ENCODE data around the gene XPO4. TPM values are rescaled to one million over a fixed set of nuclear protein-coding genes. Genes with fewer than 3 reads are reported as not detected.
"Not testable (repeated sequence)": the region's sequence is repeated elsewhere in the genome, so short reads cannot be mapped to it uniquely, and the experiment has no call there.

XPO4 gene
- total RNA-seq, 1 donor from 2014 or later = 11.5 TPM

DNA sequence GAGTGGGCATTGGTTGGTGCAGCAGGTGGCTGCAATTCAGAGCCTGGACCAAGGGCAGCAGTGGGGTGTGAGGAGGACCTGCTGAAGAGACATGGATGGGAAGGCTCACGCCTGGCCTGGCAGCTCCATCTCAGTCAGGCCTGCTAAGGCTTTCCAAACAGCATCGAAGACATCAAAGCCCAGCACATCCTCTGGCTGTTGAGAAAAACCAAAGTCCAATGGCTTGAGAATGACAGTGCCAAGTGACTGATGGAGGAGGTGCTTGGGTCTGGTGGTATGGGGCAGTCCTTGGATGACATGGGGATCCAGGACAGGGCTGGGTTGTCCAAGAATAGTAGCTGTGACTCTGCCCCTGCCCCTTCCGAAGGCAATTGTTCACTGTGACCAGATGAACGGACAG lies 19.0 kb upstream of the XPO4 start:
- TF ChIP-seq, protein P1, sequence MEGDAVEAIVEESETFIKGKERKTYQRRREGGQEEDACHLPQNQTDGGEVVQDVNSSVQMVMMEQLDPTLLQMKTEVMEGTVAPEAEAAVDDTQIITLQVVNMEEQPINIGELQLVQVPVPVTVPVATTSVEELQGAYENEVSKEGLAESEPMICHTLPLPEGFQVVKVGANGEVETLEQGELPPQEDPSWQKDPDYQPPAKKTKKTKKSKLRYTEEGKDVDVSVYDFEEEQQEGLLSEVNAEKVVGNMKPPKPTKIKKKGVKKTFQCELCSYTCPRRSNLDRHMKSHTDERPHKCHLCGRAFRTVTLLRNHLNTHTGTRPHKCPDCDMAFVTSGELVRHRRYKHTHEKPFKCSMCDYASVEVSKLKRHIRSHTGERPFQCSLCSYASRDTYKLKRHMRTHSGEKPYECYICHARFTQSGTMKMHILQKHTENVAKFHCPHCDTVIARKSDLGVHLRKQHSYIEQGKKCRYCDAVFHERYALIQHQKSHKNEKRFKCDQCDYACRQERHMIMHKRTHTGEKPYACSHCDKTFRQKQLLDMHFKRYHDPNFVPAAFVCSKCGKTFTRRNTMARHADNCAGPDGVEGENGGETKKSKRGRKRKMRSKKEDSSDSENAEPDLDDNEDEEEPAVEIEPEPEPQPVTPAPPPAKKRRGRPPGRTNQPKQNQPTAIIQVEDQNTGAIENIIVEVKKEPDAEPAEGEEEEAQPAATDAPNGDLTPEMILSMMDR (IDR thresholded peaks at IDR 0.05) = no peak
- Mint-ChIP-seq H3K9me3 (ENCODE audit: low read depth) (no peaks in the 10 kb centered on the region), H3K27me3 (ENCODE audit: low read depth) (no peaks in the 10 kb centered on the region), H3K4me3 (ENCODE audit: unreplicated experiment) (no peak overlapping the region), H3K27ac (ENCODE audit: unreplicated experiment) (no peak overlapping the region), H3K36me3 (ENCODE audit: low read depth) (no peaks in the 10 kb centered on the region), H3K4me1 (ENCODE audit: low read depth) (peaks cover 5% of the 10 kb centered on the region)
- peak; percentile 51 for DNase-seq (ENCODE audit: low spot score)

DNA sequence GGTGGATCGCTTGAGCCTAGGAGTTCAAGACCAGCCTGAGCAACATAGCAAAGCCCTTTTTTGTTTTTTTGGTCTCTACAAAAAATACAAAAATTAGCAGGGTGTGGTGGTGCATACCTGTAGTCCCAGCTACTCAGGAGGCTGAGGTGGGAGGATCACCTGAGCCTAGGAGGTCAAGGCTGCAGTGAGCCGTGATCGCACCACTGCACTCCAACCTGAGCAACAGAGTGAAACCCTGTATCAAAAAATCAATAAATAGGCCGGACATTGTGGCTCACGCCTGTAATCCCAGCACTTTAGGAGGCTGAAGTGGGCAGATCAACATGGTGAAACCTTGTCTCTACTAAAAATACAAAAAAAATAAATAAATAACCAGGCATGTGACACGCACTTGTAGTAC lies 13.1 kb upstream of the XPO4 start:
- H3K9me3 Mint-ChIP-seq (ENCODE audit: low read depth); H3K27me3 Mint-ChIP-seq (ENCODE audit: low read depth); H3K4me3 Mint-ChIP-seq (ENCODE audit: unreplicated experiment); H3K36me3 Mint-ChIP-seq (ENCODE audit: low read depth); DNase-seq (ENCODE audit: low spot score); H3K4me1 Mint-ChIP-seq (ENCODE audit: low read depth); H3K27ac Mint-ChIP-seq (ENCODE audit: unreplicated experiment): not testable (repeated sequence)

DNA sequence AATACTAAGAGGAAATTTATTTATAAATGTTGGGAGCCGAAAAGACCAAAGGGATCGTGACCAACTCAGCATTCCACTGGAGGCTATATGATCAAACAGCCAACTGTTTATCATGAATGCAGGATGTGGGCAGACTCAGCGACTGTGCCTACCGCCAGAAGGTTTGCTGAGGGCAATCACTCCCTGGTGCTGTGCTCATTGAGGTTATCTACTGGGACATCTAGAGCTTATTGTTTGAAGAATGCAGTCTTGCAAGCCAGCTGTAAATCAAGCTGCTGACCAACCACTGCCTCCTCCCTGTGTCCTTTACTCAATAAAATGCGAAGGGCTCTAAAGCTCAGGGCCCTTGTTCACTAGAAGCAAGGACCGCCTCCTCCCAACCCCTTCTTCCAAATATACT lies 8.5 kb upstream of the XPO4 start:
- H3K4me3 Mint-ChIP-seq (ENCODE audit: unreplicated experiment) = no peak overlapping the region
- DNase-seq (ENCODE audit: low spot score) = no peak
- H3K27ac Mint-ChIP-seq (ENCODE audit: unreplicated experiment) = no peak overlapping the region
- H3K9me3 Mint-ChIP-seq (ENCODE audit: low read depth) = no peaks in the 10 kb centered on the region
- TF ChIP-seq, protein P1 (IDR thresholded peaks at IDR 0.05) = no peak
- peaks cover 7% of the 10 kb centered on the region for H3K27me3 Mint-ChIP-seq (ENCODE audit: low read depth)
- no peaks in the 10 kb centered on the region for H3K4me1 Mint-ChIP-seq (ENCODE audit: low read depth)
- H3K36me3 Mint-ChIP-seq (ENCODE audit: low read depth) = no peaks in the 10 kb centered on the region

DNA sequence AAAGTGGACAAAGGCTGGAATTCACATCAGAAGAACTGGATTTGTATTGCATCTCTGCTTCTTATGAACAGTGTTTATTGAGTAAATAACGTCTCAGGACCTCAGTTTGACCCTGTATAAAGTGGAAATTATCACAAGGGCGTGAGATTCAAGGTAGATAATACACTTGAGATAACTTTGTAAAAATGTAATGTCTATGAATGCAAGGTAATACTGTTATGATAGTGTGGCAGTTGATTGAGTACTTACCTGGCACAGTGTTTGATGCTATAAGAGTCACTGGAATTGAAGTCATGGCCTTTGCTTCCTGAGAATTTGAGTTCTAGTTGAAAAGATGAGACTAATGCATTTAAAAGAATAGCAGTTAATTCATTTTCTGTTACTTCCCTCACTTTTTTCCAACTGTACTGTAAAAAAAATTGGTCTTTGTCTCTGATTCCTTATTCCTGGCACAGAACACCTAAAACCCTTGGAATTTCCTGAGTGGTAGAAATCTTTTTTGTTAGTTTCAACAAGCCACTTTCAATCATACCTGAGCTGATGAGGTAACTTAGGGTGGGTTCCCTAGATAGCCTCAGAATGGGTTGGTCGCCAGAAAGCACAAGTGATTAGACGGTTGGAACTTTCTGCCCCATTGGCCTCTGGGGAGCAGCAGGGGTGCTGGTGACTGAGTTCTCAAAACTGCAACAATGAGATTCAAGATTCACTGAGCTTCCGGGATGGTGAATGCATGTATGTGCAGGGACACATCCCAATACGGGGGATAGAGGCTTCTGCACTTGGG lies 6.4 kb upstream of the XPO4 start:
- Mint-ChIP-seq H3K27me3 (ENCODE audit: low read depth) (peaks cover 7% of the 10 kb centered on the region), H3K4me3 (ENCODE audit: unreplicated experiment) (no peak overlapping the region), H3K27ac (ENCODE audit: unreplicated experiment) (no peak overlapping the region), H3K4me1 (ENCODE audit: low read depth) (peaks cover 3% of the 10 kb centered on the region), H3K9me3 (ENCODE audit: low read depth) (no peaks in the 10 kb centered on the region), H3K36me3 (ENCODE audit: low read depth) (no peaks in the 10 kb centered on the region)
- TF ChIP-seq, protein P1 (IDR thresholded peaks at IDR 0.05) = no peak
- DNase-seq (ENCODE audit: low spot score) = no peak

DNA sequence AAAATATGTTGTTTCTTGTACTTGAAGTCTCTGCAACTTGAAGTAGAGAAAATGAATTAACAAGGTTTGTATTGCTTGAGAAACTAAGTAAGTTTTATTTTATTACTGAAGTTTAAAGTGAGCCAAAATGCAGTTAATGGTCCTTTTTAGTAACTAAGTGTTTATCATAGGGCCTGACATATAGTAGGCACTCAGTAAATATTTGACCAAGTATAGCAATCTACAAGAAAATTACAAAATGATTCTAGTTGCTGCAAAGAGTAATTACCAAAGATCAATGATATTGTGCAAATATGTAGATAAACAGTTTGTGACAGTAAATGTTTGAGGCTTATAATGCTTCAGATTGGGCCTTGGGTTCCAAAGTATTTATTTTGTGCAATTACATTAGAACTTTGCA lies 2.4 kb upstream of the XPO4 start:
- Mint-ChIP-seq H3K4me3 (ENCODE audit: unreplicated experiment) (no peak overlapping the region), H3K36me3 (ENCODE audit: low read depth) (no peaks in the 10 kb centered on the region), H3K4me1 (ENCODE audit: low read depth) (peaks cover 22% of the 10 kb centered on the region), H3K27ac (ENCODE audit: unreplicated experiment) (no peak overlapping the region), H3K9me3 (ENCODE audit: low read depth) (no peaks in the 10 kb centered on the region), H3K27me3 (ENCODE audit: low read depth) (peaks cover 7% of the 10 kb centered on the region)
- TF ChIP-seq, protein P1 (IDR thresholded peaks at IDR 0.05) = no peak
- DNase-seq (ENCODE audit: low spot score) = no peak

DNA sequence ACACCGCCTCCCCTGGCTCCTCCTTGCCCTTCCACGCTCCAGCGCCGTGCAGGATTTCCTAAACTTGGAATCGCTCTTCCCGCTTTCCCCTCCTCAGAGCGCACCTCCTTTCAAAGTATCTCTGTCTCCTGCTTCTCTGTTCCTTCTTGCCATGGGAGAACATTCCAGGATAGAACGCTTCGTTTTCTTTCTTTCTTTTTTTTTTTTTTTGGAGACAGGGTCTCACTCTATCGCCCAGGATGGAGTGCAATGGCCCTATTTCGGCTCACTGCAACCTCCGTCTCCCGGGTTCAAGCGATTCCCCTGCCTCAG lies 574 bp upstream of the XPO4 start:
- Mint-ChIP-seq H3K27ac (ENCODE audit: unreplicated experiment) (peak overlapping the region; percentile 95), H3K4me3 (ENCODE audit: unreplicated experiment) (peak overlapping the region; percentile 86), H3K27me3 (ENCODE audit: low read depth) (peaks cover 2% of the 10 kb centered on the region), H3K36me3 (ENCODE audit: low read depth) (no peaks in the 10 kb centered on the region), H3K4me1 (ENCODE audit: low read depth) (peaks cover 22% of the 10 kb centered on the region), H3K9me3 (ENCODE audit: low read depth) (no peaks in the 10 kb centered on the region)
- DNase-seq (ENCODE audit: low spot score) = no peak
- TF ChIP-seq, protein P1 (IDR thresholded peaks at IDR 0.05) = no peak

All from chondrocyte (in vitro differentiated cells).